HG03460 (cell line): Measurements from ENCODE around the gene ADNP2.

Source experiments
- ATAC-seq: cut with Tn5 transposase; IDR thresholded peaks from one replicate; pipeline ENCODE4 v1.9.1; 2021; ENCODE audit not compliant: unreplicated experiment

The ADNP2 gene, protein sequence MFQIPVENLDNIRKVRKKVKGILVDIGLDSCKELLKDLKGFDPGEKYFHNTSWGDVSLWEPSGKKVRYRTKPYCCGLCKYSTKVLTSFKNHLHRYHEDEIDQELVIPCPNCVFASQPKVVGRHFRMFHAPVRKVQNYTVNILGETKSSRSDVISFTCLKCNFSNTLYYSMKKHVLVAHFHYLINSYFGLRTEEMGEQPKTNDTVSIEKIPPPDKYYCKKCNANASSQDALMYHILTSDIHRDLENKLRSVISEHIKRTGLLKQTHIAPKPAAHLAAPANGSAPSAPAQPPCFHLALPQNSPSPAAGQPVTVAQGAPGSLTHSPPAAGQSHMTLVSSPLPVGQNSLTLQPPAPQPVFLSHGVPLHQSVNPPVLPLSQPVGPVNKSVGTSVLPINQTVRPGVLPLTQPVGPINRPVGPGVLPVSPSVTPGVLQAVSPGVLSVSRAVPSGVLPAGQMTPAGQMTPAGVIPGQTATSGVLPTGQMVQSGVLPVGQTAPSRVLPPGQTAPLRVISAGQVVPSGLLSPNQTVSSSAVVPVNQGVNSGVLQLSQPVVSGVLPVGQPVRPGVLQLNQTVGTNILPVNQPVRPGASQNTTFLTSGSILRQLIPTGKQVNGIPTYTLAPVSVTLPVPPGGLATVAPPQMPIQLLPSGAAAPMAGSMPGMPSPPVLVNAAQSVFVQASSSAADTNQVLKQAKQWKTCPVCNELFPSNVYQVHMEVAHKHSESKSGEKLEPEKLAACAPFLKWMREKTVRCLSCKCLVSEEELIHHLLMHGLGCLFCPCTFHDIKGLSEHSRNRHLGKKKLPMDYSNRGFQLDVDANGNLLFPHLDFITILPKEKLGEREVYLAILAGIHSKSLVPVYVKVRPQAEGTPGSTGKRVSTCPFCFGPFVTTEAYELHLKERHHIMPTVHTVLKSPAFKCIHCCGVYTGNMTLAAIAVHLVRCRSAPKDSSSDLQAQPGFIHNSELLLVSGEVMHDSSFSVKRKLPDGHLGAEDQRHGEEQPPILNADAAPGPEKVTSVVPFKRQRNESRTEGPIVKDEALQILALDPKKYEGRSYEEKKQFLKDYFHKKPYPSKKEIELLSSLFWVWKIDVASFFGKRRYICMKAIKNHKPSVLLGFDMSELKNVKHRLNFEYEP

DNA sequence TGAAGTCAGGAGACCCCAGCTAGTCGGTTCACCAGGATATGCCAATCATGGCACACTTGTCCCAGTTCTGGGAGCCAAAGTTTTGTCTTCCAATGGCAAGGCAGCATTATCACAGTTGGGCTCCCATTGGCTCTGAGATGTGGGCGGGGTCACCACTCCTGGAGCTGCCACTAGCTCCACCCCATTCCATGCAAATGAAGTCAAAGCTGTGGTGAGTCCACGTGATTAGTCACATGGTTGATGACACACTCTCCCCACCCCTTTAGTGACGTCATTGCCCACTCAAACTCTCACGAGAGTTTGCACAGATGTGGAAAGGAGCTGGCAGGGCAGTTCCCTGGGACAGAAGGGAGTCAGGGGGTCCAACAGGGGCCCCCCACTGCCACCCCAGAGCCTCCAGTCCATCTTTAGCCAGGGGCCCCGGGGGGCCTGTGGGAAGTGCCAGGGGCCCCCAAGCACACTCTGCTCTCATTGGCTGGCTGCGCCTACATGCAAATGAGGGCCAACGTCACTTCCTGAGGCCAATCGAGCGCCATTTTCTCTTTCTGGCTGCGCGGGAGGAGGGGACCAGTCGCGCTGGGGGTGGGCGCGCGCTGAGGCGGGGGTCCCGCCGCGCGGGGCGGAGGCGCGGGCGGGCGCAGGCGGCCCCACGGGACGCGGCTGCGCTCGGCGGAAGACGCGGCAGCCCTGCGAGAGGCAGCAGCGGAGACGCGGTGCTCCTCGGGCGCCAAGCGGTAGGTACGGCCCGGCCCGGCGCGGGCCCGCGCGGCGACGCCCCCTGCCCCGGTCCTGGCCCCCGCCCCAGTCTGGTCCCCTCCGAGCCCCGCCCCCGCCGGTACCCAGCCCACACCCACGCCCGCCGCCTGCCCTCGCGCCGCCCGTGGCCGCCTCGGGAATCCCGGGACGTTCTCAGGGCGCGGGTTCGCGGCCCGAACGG, at the start of gene ADNP2:
ADNP2 (plus strand) TSS at position 524 of the 937 bp plus-strand sequence. CDS start 8,281 bp downstream, outside the sequence.
- peak; percentile 64 for ATAC-seq

DNA sequence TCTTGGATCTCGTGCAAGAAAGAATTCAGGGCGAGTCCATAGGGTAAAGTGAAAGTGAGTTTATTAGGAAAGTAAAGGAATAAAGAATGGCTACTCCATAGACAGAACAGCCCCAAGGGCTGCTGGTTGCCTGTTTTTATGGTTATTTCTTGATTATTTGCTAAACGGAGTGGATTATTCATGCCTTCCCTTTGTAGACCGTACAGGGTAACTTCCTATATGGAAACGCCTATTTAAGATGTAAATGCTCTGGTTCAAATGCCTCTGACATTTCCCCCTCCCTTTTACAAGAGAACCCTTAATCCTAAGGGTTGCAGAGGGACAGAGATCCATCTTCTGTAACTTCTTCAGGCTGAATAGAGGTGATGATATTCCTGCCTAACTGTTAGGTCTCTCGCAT, 49.1 kb upstream of the ADNP2 start:
- no peak for ATAC-seq

GRCh38 chr18:80065705-80066104, 43.4 kb upstream of the ADNP2 start:
- no peak for ATAC-seq

DNA sequence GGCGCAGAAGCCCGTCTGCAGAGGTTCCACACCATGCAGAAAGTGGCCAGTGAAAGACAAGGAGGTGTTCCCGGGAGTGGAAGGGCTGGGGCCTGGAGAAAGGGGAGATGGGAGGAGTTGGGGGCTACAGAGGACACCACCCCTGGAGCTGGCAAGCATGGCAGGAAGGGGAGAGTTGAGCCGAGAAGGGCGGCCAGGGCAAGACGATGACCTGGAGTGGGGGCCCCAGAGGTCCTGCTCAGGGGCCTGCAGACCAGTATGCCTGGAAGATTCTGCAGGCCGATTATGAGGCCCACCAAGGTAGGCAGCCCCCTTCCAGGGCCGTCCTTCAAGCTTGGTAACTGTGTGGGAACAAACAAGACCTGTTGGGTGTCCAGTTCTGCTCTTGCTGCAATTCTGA, 41.7 kb upstream of the ADNP2 start:
- no peak for ATAC-seq

GRCh38 chr18:80067897-80068296, 41.2 kb upstream of the ADNP2 start:
- ATAC-seq = no peak

DNA sequence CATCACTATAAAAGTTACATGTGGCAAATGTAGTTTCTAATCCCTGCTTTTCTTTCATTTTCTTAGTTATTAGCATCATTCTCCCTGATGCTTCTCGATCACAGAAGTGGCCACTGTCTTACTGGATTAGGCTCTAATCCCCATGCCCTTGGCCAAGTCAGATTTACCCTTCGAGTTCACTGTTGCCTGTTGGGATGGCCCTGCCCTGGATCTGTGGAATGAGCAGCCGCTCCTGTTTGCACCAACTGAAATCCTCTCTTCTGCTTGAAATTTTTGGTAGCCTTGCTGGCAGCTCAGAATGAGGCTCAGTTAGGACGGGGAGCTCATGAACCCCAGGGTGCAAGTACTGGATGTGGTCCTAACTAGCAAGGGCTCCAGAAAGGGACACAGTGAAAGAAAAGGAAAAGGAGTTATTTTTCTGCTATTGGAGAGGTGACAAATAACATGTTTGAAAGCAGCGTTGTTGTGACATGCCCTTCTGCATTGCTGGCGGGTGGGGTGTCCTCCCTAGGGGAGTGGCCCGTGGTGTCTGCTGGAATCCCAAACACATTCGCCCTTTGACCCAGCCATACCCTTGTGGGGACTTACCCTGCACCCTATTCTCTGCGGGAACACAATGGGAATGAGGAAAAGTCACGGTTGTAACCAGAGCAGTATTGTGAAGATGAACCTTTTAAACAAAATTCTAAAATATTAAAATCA, 40.3 kb upstream of the ADNP2 start:
- ATAC-seq = no peak

DNA sequence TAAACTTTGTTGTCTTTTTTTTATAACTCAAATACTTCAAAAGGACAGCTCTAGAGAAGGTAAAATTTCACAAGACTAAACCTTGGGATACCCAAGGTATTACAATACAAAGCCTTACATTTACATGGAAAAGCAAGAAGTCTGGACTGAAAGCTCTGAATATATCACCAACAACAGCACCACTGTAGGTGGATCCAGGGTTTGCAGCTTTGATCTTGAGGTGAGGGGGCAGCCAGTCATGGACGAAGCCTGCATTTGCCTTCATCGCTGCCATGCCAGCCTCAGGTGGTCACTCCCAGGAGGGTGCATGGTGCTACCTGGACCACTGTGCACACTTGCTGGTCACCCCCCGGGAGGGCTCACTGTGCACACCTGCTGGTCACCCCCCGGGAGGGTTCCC, 38.2 kb upstream of the ADNP2 start:
- ATAC-seq = no peak

DNA sequence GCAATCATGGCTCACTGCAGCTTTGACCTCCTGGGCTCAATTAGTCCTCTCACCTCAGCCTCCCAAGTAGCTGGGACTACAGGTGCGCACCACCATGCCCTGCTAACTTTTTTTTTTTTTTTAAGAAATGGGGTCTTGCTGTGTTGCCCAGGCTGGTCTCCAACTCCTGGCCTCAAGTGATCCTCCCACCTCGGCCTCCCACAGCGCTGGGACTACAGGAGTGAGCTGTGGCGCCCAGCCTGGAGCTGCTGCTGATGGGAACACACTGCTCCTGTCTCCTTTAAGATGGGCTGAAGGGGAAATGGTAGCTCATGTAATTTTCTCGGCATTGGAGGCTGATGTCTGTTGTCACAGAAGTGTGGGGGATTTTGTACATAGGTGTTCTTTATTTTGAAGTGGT, 34.9 kb upstream of the ADNP2 start:
- no peak for ATAC-seq

DNA sequence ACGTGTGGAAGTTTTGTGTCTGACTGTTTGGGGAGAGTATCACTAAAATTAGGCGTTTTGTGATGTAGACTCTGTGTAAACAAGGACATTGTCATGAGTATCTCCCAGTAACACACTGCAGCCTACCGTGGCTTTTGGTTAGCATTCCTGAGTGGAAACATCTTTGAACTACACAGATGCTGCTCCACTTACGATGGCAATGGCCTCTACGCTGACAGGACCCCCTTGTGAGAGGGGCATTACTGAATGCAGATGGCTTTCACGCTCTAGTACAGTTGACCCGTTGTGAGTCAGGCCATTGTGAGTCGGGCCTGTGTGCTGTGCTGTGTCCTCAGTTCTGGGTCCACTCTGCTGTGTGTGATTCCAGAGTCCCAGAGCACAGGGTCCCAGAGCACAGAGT, 34.4 kb upstream of the ADNP2 start:
- ATAC-seq = no peak

GRCh38 chr18:80075940-80076339, 33.1 kb upstream of the ADNP2 start:
- ATAC-seq = no peak

- ATAC-seq = no peak
Observed at GRCh38 chr18:80076379-80076778, 32.7 kb upstream of the ADNP2 start.

GRCh38 chr18:80077873-80078272, 31.2 kb upstream of the ADNP2 start:
- no peak for ATAC-seq

DNA sequence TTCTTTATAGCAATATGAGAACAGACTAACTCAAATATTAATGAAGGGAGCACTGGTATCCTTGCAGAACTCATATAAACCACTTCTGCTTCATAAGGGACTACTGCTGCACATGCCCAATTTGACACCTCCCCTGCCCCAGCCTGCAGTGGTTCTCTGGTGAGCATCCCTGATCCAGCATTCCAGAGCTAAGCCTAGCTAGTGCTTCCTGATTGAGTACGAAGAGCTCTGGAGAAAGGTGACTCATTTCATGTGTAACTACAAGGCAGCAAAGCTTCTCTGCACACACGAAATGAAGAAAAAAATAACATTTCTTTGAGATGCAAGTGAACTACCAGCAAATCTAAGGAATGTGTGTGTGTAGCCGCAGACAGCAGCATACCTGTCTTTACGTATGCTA, 22.8 kb upstream of the ADNP2 start:
- ATAC-seq = no peak

DNA sequence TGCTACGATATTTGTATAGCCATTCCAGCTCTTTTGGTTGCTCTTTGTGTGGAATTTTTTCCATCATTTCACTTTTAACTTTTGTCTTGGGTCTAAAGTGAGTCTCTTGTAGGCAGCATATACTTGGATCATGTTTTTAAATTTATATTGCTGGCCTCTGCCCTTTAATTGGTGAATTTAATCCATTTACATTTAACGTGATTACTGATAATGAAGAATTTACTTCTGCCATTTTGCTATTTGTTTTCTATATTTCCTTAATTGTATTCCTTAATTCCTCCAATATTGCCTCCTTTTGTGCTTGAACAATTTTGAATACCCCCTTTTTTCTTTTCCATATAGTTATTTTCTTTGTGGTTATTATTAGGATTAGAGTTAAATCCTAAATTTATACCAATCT, 21.0 kb upstream of the ADNP2 start:
- ATAC-seq = no peak

GRCh38 chr18:80088823-80089222, 20.2 kb upstream of the ADNP2 start:
- no peak for ATAC-seq

DNA sequence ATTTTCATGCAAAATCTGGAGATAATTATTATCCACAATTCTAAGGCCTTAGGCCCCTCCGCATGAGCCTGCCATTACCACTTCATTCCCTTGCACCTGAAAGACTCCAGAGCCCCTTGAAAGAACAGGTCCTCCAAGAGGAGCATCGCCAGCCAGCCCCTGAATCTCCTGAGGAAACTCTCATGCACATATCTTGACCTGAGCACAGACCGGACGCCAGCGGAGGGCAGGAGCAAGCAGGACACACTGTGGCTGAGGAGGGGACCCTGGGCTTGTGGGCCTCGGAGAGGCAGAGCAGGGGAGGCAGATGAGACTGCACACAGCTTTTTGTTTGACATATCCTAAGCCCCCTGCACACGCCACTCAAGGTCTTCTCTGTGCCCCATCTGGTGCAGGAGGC, 13.6 kb upstream of the ADNP2 start:
- ATAC-seq = no peak

DNA sequence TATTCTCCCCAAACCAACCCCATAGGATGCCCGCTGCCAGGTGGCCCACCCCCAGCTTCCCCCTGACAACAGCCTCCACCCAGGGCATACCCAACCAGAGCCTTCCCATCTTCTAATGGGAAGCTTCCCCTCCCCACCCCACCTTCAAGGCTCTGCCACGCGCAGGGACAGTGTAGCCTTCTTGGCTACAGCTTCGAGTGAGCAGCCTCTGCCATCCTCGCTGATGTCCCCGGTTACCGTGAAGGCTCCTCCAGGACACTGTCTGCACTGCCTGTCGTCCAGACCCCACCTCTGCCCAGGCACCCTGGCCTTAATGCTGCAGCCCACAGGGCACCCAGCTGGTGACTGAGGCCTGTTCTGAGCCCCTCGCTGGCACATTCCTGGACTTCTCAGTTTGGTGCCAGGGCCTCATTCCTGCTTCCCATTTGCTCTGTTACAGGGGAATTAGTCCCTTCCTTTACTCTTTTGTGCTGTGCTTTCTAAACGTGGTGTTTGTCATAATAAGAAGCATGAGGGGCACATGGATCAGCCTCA, 13.0 kb upstream of the ADNP2 start:
- ATAC-seq = no peak

DNA sequence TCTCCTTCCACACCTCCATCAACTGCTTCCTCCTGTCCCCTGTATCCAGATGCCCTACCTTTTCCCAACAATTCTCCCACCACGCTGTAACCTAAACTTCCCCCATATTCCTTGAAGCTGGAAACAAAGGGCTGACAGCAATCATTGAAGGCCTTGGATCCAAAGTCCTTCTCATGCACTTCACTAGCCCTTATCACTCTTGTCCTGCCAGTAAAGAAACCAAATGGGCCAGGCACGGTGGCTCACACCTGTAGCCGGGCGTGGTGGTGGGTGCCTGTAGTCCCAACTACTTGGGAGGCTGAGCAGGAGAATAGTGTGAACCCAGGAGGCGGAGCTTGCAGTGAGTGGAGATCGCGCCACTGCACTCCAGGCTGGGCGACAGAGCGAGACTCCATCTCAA, 11.9 kb upstream of the ADNP2 start:
- no peak for ATAC-seq

DNA sequence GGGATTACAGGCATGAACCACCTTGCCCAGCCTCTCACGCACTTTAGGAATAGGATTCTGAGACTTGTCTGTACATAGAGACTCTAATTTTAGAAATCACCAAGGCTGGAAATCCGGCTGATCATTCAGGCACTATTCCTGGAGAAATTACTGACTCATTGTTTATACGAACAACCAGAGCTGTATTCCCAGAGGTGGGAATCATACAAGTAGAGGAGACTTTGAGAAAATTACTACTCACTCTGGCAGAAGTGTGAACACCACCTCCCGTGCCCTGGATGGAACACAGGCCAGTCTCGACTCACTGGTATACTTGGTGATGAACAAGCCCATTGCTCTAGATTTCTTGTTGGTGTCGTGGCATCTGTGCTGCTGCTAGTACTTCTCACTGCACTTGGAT, 5.8 kb upstream of the ADNP2 start:
- no peak for ATAC-seq

DNA sequence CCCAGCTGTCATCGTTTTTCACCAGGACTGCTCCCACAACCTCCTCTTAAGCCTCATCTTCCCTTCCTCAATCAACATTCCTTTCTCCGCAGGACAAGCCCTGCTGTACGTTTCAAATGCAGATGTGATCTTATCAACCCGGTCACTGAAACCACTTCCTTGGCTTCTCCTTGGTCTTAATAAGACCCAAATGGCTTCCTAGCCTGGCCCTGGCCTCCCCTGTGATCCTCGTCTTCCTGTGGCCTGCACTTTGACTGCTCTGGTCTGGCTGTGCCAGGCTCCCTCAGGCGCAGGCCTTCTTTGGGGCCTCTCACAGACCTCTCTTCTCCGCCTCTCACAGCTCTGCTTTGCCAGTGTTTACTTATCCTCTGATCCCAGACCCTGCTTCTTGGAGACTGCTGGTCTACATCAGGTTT, 4.7 kb upstream of the ADNP2 start:
- ATAC-seq = no peak
